Chondrocyte (in vitro differentiated cells): Measurements from ENCODE around the gene SMAD3. TPM values are rescaled to one million over a fixed set of nuclear protein-coding genes. Genes with fewer than 3 reads are reported as not detected.

Source experiments
- DNase-seq: peaks from one replicate; pipeline ENCODE4 v3.0.0; 2021; ENCODE audit warnings: mixed read lengths, low spot score
- H3K27ac Mint-ChIP-seq: one replicate; pipeline ENCODE4 v1.8.0; 2021; ENCODE audit warnings: mild to moderate bottlenecking, moderate library complexity, mixed read lengths; ENCODE audit not compliant: unreplicated experiment
- H3K27me3 Mint-ChIP-seq: 2 replicates; pipeline ENCODE4 v1.8.0; 2021; ENCODE audit warnings: low read depth, mixed read lengths
- H3K36me3 Mint-ChIP-seq: 2 replicates; pipeline ENCODE4 v1.8.0; 2021; ENCODE audit warnings: low read depth, mixed read lengths
- H3K4me1 Mint-ChIP-seq: 2 replicates; pipeline ENCODE4 v1.8.0; 2021; ENCODE audit warnings: low read depth, mild to moderate bottlenecking, mixed read lengths
- H3K4me3 Mint-ChIP-seq: one replicate; pipeline ENCODE4 v1.8.0; 2021; ENCODE audit warnings: mild to moderate bottlenecking, moderate library complexity, mixed read lengths; ENCODE audit not compliant: unreplicated experiment
- H3K9me3 Mint-ChIP-seq: 2 replicates; pipeline ENCODE4 v1.8.0; 2021; ENCODE audit warnings: low read depth, mixed read lengths
- CTCF ChIP-seq: fragments of 200-600 bp; sonication (generic); IDR thresholded peaks from 2 replicates; pipeline ENCODE4 v1.5.0; 2021; ENCODE audit warnings: antibody characterized with exemption, mild to moderate bottlenecking, moderate library complexity
- long read RNA-seq: library from polyadenylated mRNA; stranded (forward); transcript quantifications from one replicate; pipeline ENCODE4 v2.0.0, GENCODE V29; 2021
- total RNA-seq: library from RNA; stranded (reverse); gene quantifications from 3 replicates; pipeline ENCODE4 v1.2.1, GENCODE V29; 2021

SMAD3 gene
- 19.0 to 27.2 TPM (median 23.2 TPM) in 3 replicates for total RNA-seq
- long read RNA-seq, full-length matches to known transcripts = 12 of 21 reads
- long read RNA-seq, partial matches to known transcripts = 8 of 21 reads
- long read RNA-seq, other reads (novel, unspliced or antisense) = 1 of 21 reads

GRCh38 chr15:67065531-67066005 is at the start of gene SMAD3:
Gene SMAD3, plus strand, starts transcription at chr15:67065602. Its CDS starts 553 bp downstream, at chr15:67066155.
- no peak for TF ChIP-seq CTCF
- H3K9me3 Mint-ChIP-seq = no peaks in the 10 kb centered on the region
- peak within 1 kb of the TSS; percentile 95 for H3K27ac Mint-ChIP-seq
- no peaks in the 10 kb centered on the region for H3K27me3 Mint-ChIP-seq
- H3K36me3 Mint-ChIP-seq = peaks cover 1% of the 10 kb centered on the region
- H3K4me3 Mint-ChIP-seq = peak within 1 kb of the TSS; percentile 97
- DNase-seq = peak; percentile 95
- peaks cover 38% of the 10 kb centered on the region for H3K4me1 Mint-ChIP-seq

DNA sequence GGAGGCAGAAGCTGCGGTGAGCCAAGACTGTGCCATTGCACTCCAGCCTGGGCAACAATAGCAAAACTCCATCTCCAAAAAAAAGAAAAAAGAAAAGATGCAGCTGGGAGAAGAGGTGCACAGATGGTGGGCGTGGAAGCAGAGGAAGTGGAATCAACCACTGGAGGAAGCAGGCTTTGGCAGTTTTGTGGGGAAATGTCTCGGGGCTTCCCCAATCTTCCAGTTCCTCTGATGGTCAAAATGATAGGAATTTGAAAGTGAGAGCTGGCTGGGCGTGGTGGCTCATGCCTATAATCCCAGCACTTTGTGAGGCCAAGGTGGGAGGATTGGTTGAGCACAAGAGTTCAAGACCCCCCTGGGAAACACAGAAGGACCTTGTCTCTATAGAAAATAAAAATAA is 48.1 kb upstream of the SMAD3 start:
- TF ChIP-seq CTCF = no peak
- Mint-ChIP-seq H3K9me3 (no peaks in the 10 kb centered on the region), H3K27me3 (no peaks in the 10 kb centered on the region), H3K36me3 (no peaks in the 10 kb centered on the region), H3K4me1 (peaks cover 24% of the 10 kb centered on the region), H3K4me3 (no peak overlapping the region), H3K27ac (no peak overlapping the region)
- no peak for DNase-seq

DNA sequence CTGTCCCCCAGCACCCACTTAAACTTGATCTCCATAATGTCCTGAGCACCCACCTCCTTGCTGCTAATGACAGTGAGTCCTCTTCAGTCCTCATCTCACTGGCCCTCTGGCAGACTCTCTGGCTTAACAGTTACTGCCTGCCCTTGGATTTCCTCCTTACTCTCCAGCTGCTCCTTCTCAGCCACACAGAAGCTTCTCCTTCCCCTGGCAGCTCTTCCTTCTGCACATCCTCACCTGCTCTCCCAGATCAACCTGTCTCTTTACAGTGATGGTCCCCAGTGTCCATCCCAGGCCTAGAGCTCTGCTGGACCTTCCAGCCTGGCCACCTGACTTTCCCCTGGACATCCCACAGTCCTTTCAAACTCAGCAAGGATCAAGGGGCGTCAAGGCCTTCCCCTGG is 47.4 kb upstream of the SMAD3 start:
- Mint-ChIP-seq H3K4me1 (peaks cover 22% of the 10 kb centered on the region), H3K4me3 (no peak overlapping the region), H3K36me3 (no peaks in the 10 kb centered on the region), H3K27ac (no peak overlapping the region), H3K9me3 (no peaks in the 10 kb centered on the region), H3K27me3 (no peaks in the 10 kb centered on the region)
- DNase-seq = no peak
- TF ChIP-seq CTCF = no peak

DNA sequence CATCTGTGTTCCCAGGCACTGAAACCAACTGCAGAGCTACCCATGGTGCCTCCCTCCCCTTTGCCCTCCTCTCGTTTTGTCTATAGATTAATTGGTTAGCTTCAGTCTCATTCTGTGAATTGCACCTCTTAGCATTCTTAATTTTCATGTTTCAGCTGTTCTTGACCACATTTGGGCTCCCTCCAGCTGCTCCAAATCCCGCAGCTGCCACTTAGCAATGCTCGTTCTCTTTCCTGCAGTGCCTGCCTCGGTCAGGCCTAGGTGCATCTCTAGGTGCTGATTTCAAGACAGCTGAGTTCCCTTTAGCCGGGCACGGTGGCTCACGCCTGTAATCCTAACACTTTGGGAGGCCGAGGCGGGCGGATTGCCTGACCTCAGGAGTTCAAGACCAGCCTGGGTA is 47.0 kb upstream of the SMAD3 start:
- no peaks in the 10 kb centered on the region for H3K27me3 Mint-ChIP-seq
- no peak for DNase-seq
- H3K4me1 Mint-ChIP-seq = peaks cover 19% of the 10 kb centered on the region
- TF ChIP-seq CTCF = no peak
- H3K4me3 Mint-ChIP-seq = no peak overlapping the region
- H3K36me3 Mint-ChIP-seq = no peaks in the 10 kb centered on the region
- H3K27ac Mint-ChIP-seq = no peak overlapping the region
- H3K9me3 Mint-ChIP-seq = no peaks in the 10 kb centered on the region

GRCh38 chr15:67019069-67019468 is 46.3 kb upstream of the SMAD3 start:
- Mint-ChIP-seq H3K9me3 (no peaks in the 10 kb centered on the region), H3K4me3 (no peak overlapping the region), H3K36me3 (no peaks in the 10 kb centered on the region), H3K27ac (no peak overlapping the region), H3K27me3 (no peaks in the 10 kb centered on the region), H3K4me1 (peaks cover 20% of the 10 kb centered on the region)
- no peak for DNase-seq
- TF ChIP-seq CTCF = no peak
